ENCODE results near the gene CEP192. TPM values are rescaled to one million over a fixed set of nuclear protein-coding genes. Genes with fewer than 3 reads are reported as not detected.
A peak's percentile ranks its signal among the peaks of the same experiment; 100 is the strongest.

The CEP192 gene
- total RNA-seq, 1 experiment from 2014 or later, result 37.2 TPM

DNA sequence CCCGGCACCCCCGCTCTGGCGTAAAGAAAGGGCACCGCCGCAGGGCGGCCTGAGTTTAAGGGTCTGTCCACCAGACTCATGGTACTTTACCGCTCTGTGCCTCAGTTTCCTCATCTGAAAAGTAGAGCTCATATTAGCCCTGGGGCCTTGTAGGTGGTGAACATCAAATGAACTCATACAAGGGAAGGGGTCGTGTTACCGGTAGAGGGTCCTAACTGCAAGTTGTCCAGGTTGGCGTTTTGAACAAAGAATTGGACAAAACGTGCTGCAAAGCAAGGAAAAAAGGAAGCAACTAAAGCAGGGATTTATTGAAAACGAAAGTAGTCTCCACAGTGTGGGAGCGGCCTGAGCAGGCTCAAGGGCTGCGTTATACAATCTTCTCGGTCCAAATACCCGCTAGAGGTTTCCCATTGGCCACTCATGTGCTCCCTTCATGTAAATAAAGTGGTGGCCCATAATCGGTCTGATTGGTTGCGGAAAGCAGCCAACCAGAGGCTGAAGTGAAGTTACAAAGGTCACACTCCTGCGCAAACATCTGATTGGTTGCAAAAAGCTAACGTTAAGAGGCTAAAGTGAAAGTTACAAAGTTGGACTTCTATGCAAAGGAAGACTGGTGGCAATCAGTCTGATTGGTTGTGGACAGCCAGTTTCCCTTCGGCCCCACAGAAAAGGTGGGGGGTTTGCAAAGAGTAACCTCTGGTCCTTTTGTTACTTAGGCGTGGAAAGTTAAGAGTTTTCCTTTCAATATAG, 146.7 kb downstream of the CEP192 start:
- Histone ChIP-seq H3K27ac (no peak overlapping the region), H3K9me3 (replicated peaks) (no peaks in the 10 kb centered on the region; the same call in 1 of the 2 replicates), H3K4me1 (replicated peaks) (peaks cover 22% of the 10 kb centered on the region), H3K4me3 (peak overlapping the region; percentile 49), H3K27me3 (replicated peaks) (peaks cover 15% of the 10 kb centered on the region), H3K36me3 (no peaks in the 10 kb centered on the region)
- DNase-seq (ENCODE audit: low read depth in 1 of 2, low spot score in 2 of 2), result peak in 1 of 2 experiments; percentile 35

DNA sequence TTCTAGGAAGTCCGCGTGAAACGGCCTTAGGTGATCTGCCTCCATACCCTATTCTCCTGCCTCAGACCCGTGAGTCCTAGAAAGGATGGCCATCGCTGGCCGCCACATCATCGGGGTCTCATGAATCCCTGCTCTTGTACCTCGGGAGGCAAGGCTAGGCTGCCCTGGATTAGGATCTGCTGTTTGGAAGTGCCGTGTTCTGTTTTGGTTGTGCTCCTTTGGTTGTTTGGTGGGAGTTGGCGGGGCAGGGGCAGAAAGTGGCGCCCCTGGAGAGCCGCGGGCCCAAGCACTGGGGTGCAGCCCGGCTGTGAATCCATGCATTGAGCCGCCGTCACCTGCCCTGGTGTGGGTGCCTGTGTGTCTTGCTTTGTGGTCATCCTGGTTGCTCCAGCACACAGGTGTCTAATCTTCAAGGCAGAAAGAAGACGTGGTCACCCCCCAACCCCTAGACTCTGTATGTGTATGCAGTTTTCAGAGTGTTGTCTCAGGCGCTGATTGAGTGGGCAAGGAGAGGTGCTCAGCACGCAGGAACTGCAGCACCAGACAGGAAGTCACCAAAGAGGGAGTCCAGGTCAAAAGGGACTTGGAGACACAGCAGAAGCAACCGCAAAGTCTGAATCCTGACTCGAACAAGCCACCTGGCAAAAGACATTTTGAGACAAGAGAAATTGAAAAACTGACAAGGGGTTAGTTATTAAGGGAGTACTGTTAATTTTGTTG, 147.4 kb downstream of the CEP192 start:
- peaks cover 22% of the 10 kb centered on the region for H3K4me1 ChIP-seq (replicated peaks)
- peaks cover 2% of the 10 kb centered on the region; the same call in 1 of the 2 replicates for H3K9me3 ChIP-seq (replicated peaks)
- H3K27ac ChIP-seq, result no peak overlapping the region
- no peak for DNase-seq (ENCODE audit: low read depth in 1 of 2, low spot score in 2 of 2)
- H3K4me3 ChIP-seq, result no peak overlapping the region; the same call in 1 of the 2 replicates
- peaks cover 15% of the 10 kb centered on the region for H3K27me3 ChIP-seq (replicated peaks)
- H3K36me3 ChIP-seq, result no peaks in the 10 kb centered on the region

DNA sequence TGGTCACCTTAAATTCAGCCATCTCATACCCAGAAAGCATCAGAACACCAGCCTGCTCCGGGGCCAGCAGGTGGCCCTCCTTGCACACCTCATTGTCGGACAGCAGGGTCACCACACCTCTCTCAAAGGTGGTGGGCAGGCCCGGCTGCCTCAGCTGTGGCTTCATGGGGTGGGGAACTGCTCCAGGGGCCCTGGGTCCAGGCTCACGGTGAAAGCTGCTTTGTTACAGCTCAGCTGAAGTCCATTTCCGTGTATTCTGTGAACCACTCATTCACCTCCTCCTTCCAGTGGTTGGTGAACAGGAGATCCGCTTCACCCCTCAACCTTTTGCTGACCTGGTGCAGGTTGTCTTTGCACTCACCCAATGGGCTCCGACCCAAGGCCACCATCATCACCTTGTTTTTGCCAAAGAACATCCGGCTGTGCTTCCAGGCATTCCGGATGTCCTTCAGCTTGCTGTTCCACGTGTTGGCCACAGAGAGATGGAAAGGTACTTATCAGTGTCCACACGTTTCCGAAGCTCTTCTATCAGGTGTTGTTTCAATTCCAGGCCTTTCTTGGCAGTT, 148.8 kb downstream of the CEP192 start:
- Histone ChIP-seq H3K4me1 (replicated peaks) (peaks cover 18% of the 10 kb centered on the region), H3K36me3 (no peaks in the 10 kb centered on the region), H3K27me3 (replicated peaks) (peaks cover 15% of the 10 kb centered on the region), H3K4me3 (no peak overlapping the region), H3K27ac (no peak overlapping the region), H3K9me3 (replicated peaks) (peaks cover 10% of the 10 kb centered on the region)
- DNase-seq (ENCODE audit: low read depth in 1 of 2, low spot score in 2 of 2), result no peak

DNA sequence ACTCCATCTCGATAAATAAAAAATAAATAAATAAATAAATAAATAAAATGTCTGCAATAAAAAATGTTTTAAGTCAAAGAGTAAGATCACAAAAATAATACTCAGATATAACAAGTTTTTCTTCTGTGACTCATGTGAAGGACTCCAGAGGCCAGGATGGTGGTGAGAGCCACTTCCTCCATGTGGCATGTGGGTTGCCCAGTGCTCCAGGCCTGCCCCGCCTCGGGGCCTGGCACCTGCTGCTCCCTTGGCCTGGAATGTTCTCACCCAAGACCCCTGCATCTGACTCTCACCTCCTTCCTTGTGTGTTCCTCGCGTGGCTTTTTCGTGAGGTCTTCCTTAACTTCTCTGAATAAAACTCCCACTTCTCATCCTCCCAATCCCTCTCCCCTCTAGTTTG, 150.0 kb downstream of the CEP192 start:
- no peak for DNase-seq (ENCODE audit: low read depth in 1 of 2, low spot score in 2 of 2)
- Histone ChIP-seq H3K27ac (no peak overlapping the region), H3K4me1 (replicated peaks) (peaks cover 15% of the 10 kb centered on the region), H3K27me3 (replicated peaks) (peaks cover 13% of the 10 kb centered on the region), H3K9me3 (replicated peaks) (peaks cover 10% of the 10 kb centered on the region), H3K36me3 (no peaks in the 10 kb centered on the region), H3K4me3 (no peak overlapping the region)

DNA sequence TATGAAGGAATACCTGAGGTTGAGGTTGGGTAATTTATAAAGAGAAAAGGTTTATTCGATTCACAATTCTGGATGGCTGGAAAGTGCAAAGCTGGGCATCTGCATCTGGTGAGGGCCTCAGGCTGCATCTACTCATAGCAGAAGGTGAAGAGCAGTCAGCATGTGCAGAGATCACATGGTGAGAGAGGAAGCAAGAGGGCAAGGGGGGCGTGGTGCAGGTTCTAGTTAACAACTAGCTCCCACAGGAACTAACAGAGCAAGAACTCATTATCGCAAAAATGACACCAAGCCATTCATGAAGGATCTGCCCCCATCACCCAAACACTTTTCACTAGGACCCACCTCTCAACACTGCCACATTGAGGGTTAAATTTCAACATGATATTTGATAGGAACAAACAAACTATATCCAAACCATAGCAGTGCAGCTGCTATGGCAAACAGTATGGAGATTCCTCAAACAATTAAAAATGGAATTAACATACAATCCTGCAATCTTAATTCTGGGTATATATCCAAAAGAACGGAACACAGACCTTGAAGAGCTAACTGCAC, 154.6 kb downstream of the CEP192 start:
- DNase-seq (ENCODE audit: low read depth in 1 of 2, low spot score in 2 of 2), result no peak

DNA sequence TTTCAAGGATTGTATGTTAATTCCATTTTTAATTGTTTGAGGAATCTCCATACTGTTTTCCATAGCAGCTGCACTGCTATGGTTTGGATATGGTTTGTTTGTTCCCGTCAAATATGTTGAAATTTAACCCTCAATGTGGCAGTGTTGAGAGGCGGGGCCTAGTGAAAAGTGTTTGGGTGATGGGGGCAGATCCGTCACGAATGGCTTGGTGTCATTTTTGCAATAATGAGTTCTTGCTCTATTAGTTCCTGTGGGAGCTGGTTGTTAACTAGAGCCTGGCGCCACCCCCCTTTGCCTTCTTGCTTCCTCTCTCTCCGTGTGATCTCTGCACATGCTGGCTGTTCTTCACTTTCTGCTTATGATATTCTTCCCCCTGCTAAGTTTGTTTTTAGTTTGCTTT, 156.0 kb downstream of the CEP192 start:
- Histone ChIP-seq H3K4me3 (no peak overlapping the region), H3K4me1 (replicated peaks) (no peaks in the 10 kb centered on the region), H3K36me3 (no peaks in the 10 kb centered on the region), H3K27me3 (replicated peaks) (no peaks in the 10 kb centered on the region; the same call in 1 of the 2 replicates), H3K27ac (no peak overlapping the region), H3K9me3 (replicated peaks) (peaks cover 10% of the 10 kb centered on the region)
- no peak for DNase-seq (ENCODE audit: low read depth in 1 of 2, low spot score in 2 of 2)

More for the DNA sequence above, 154.6 kb downstream of the CEP192 start:
- Histone ChIP-seq H3K27ac (no peak overlapping the region), H3K27me3 (replicated peaks) (no peaks in the 10 kb centered on the region; the same call in 1 of the 2 replicates), H3K9me3 (replicated peaks) (peaks cover 10% of the 10 kb centered on the region), H3K4me3 (no peak overlapping the region), H3K36me3 (no peaks in the 10 kb centered on the region), H3K4me1 (replicated peaks) (no peaks in the 10 kb centered on the region)

DNA sequence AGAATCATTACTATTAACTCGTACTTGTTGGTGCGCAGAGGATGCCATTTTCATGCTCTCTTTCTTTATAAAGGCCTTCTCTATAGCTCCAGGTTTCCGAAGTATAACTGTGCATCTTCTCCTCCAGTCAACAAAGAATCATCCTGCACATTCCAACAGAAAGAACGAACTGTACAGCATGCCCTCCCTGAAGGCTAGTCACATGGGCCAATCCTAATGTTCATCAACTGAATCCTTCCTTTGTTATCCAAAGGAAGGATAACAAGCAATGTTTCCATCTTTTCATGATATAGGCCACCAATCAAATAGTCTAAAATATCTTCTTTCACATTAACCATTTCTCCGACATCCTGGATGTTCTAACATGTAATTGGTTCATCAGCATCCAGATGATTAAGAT, 160.5 kb downstream of the CEP192 start:
- Histone ChIP-seq H3K27ac (no peak overlapping the region), H3K4me3 (no peak overlapping the region), H3K27me3 (replicated peaks) (no peaks in the 10 kb centered on the region; the same call in 1 of the 2 replicates), H3K9me3 (replicated peaks) (no peaks in the 10 kb centered on the region), H3K36me3 (no peaks in the 10 kb centered on the region), H3K4me1 (replicated peaks) (no peaks in the 10 kb centered on the region)
- DNase-seq (ENCODE audit: low read depth in 1 of 2, low spot score in 2 of 2), result no peak

DNA sequence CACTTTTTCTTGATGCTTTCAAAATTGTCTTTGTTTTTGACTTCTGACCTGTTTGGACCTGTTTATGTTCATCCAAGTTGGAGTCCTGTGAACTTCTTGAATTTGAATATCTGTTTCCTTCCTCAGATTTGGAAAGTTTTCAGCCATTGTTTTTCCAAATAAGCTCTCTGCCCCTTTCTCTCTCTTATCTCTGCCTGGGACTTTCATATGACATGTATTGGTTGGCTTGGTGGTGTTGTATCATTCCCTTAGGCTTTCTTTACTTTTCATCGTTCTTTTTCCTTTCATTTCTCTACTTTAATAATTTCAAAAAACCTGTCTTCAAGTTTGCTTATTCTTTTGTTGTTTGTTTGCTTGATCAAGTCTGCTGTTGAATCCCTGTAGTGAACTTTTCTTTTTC, 167.3 kb downstream of the CEP192 start:
- H3K9me3 ChIP-seq (replicated peaks), result no peaks in the 10 kb centered on the region
- H3K36me3 ChIP-seq, result no peaks in the 10 kb centered on the region

DNA sequence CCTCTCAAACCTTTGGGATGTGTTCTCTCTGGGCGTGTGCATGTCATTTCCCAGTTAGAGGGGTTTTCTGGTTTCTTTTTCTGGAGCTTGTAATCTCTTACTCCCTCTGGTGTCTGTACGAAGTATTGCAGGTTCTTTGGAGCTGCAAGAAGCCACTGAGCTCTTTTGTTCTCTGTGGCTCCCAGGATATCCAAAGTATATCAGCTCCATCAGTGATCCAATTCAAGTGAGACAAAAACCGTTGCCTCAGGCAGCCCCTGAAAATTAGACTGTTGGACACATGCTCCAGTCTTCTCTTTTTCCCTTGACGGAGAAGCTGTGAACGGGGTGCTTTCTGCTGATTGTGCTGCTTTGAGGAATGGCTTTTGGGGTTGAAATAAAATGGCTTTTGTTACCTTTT, 168.4 kb downstream of the CEP192 start:
- no peak overlapping the region for H3K27ac ChIP-seq
- no peaks in the 10 kb centered on the region for H3K27me3 ChIP-seq (replicated peaks)
- H3K4me1 ChIP-seq (replicated peaks), result no peaks in the 10 kb centered on the region
- no peaks in the 10 kb centered on the region for H3K9me3 ChIP-seq (replicated peaks)
- no peaks in the 10 kb centered on the region for H3K36me3 ChIP-seq
- peak in 1 of 2 experiments; percentile 55 for DNase-seq (ENCODE audit: low read depth in 1 of 2, low spot score in 2 of 2)
- no peak overlapping the region for H3K4me3 ChIP-seq

More for the DNA sequence above, 167.3 kb downstream of the CEP192 start:
- Histone ChIP-seq H3K4me3 (no peak overlapping the region), H3K4me1 (replicated peaks) (no peaks in the 10 kb centered on the region), H3K27me3 (replicated peaks) (no peaks in the 10 kb centered on the region), H3K27ac (no peak overlapping the region)
- no peak for DNase-seq (ENCODE audit: low read depth in 1 of 2, low spot score in 2 of 2)

DNA sequence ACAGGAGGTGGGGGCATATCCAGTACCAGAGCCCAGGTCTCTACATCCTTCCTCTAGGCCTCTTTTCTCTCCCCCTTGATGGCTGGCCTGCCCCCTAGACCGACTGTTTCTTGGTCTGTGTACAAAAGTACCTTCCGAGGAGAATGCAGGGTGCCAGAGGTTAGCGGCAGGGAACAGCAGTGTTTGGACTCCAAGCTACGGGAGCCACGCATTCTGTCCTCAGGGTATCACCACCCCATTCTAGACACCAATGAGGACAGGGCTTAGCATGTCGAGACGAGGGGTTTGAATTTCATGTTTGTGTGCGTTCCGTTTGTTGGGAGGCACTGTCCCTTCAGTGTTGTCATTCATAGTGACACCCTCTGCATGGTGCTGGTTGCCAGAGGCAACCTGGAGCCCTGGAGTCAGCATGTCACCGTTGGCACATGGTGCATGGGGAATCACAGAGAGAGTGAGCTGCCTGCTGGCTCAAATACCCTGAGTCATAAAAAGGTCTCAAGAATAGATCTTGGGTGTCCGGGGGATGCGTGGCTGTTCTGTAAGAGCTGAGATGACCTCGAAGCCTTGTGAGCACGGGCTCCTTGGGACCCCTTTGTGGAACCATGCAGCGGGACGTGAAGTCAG, 170.2 kb downstream of the CEP192 start:
- Histone ChIP-seq H3K4me3 (no peak overlapping the region), H3K36me3 (no peaks in the 10 kb centered on the region), H3K9me3 (replicated peaks) (no peaks in the 10 kb centered on the region), H3K27me3 (replicated peaks) (no peaks in the 10 kb centered on the region), H3K4me1 (replicated peaks) (no peaks in the 10 kb centered on the region), H3K27ac (no peak overlapping the region)
- DNase-seq (ENCODE audit: low read depth in 1 of 2, low spot score in 2 of 2), result no peak

DNA sequence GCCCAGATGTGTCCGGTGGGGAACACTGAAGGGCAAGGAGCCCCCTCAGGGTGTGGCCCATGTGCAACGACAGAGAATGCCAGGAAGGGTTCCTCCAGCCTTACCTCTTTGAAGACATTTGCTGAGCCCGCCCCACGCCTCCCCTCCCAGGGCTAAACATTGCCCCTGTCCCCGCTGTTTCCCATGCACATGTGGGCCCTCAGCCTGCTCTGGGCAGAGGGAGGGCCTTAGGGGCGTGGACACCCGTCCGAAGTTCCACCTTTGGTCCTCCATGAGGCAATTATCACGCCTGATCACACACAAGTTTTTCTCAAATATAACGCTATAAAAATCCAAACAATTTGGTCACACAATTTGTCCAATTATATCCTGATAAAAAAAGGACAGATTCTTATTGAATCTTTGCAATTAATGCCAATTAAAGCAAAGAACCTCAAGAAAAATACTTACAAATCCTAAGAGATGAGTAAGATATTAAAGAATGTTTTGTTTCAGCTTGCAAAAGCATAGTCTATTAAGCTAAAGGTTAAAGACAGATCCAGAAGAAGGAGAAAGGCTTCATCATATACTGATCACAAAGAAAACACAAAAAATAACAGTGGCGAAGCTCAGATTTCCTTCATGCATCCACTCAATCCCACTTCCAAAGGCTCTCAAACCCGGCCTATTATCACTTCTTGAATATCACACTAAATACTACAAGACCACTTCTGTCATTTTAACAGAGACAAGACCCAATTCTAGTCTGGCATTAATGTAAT, 172.2 kb downstream of the CEP192 start:
- Histone ChIP-seq H3K27ac (no peak overlapping the region), H3K9me3 (replicated peaks) (no peaks in the 10 kb centered on the region), H3K4me1 (replicated peaks) (no peaks in the 10 kb centered on the region), H3K4me3 (no peak overlapping the region), H3K27me3 (replicated peaks) (no peaks in the 10 kb centered on the region), H3K36me3 (no peaks in the 10 kb centered on the region)
- DNase-seq (ENCODE audit: low read depth in 1 of 2, low spot score in 2 of 2), result no peak

DNA sequence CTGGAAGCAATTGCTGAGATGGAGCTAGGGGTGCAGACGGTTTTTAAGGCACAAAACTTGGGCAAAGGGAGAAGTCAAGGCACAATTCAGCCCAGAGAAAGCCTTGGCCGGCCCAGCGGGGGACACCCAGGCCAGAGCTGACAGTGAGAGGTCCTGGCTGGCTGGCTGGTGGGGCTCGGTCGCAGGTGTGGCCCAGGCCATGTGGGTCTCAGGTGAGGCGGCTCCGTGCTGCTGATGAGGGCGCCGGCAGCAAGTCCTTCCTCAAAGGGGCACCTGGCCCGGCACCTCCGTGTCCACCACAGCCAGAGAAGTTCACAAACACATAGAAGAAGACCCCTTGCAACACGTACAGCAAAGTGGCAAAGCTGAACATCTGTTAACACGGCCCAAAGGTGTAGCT, 173.2 kb downstream of the CEP192 start:
- no peak for DNase-seq (ENCODE audit: low read depth in 1 of 2, low spot score in 2 of 2)
- H3K4me1 ChIP-seq (replicated peaks), result no peaks in the 10 kb centered on the region
- no peaks in the 10 kb centered on the region for H3K9me3 ChIP-seq (replicated peaks)

More for the DNA sequence above, 173.2 kb downstream of the CEP192 start:
- H3K36me3 ChIP-seq, result no peaks in the 10 kb centered on the region
- H3K27me3 ChIP-seq (replicated peaks), result no peaks in the 10 kb centered on the region; the same call in 1 of the 2 replicates
- no peak overlapping the region for H3K27ac ChIP-seq
- no peak overlapping the region for H3K4me3 ChIP-seq

Measured in SJSA1 (cell line).